Sigmoid colon (tissue), 4 donors: Measurements from ENCODE around the gene RBP4.

Experiments used
- CTCF ChIP-seq, 4 experiments: fragments of 450-650 bp in 3 of 4; fragments of 200-600 bp in 1 of 4; IDR thresholded peaks; one replicate each; pipeline ENCODE4 v1.5.1; 2016 to 2019; ENCODE audit warnings: antibody characterized with exemption in 4 of 4, mild to moderate bottlenecking in 3 of 4, moderate library complexity in 2 of 4
- EP300 ChIP-seq, 4 donors: sonication (generic); formaldehyde crosslinking; IDR thresholded peaks; one replicate each; pipeline ENCODE4 v1.6.1; 2017; ENCODE audit warnings: antibody characterized with exemption in 4 of 4
- POLR2A ChIP-seq, 2 donors: fragments of 450-650 bp; IDR thresholded peaks; one replicate each; pipeline ENCODE4 v1.6.1; 2016; ENCODE audit warnings: antibody characterized with exemption in 2 of 2, mild to moderate bottlenecking in 2 of 2, moderate library complexity in 2 of 2

GRCh38 chr10:93593254-93593653 lies 7.8 kb downstream of the RBP4 start:
- no peak for TF ChIP-seq EP300 (IDR thresholded peaks at IDR 0.05)
- TF ChIP-seq POLR2A (IDR thresholded peaks at IDR 0.05) = no peak
- TF ChIP-seq CTCF (IDR thresholded peaks at IDR 0.05) = no peak
